ENCODE results near the gene DYNC1H1. TPM values are rescaled to one million over a fixed set of nuclear protein-coding genes. Genes with fewer than 3 reads are reported as not detected.

Gene DYNC1H1
- polyA plus RNA-seq, 1 donor from 2014 or later: 298 TPM

DNA sequence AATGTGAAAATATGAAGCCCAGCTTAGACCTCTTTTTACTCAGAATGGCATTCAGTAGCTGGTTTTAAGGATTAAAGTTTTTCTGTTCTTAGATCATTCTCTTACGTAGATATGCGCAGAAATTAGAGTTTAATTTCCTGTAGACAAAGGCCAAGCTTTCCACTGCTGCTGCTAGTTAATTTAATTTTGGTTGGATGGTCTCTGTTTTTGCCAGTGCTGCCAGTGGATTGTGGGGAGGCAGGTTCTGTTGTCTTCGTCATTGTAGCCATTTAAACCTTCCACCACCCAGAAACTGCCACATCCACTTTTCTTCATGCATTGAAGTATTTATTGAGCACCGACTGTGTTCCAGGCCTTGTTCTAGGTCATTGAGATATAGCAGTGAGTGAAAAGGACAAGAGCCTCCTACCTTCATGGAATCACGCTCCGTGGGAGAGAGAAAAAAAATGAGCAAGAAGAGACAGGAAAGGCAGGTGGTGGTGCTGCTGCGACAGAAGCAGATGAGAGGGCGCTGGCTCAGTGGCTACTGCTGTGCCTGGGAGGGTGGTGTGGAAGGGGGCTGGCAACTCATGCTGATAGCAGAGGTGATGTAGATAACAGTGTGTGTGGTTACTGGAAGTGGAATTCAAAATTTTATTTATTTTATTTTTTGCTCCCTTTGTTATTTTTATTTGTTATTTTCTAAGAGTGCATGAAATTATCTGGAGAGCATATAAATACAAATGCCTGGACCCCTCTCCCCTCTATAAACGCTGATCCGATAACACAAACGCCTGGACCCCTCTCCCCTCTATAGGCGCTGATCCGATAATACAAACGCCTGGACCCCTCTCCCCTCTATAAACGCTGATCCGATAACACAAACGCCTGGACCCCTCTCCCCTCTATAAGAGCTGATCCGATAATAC lies 33.3 kb downstream of the DYNC1H1 start:
- TF ChIP-seq EP300 (conservative IDR thresholded peaks at IDR 0.05; ENCODE audit: poor library complexity, severe bottlenecking) (no peak), SMC3 (conservative IDR thresholded peaks at IDR 0.05; ENCODE audit: poor library complexity) (no peak), MXI1 (conservative IDR thresholded peaks at IDR 0.05; ENCODE audit: poor library complexity, severe bottlenecking) (no peak), EZH2 (IDR thresholded peaks at IDR 0.05; ENCODE audit: borderline replicate concordance, insufficient read depth, low read length, poor library complexity, severe bottlenecking) (no peak), POLR2AphosphoS5 (IDR thresholded peaks at IDR 0.05) (no peak), RAD21 (conservative IDR thresholded peaks at IDR 0.05) (no peak), TAF1 (IDR thresholded peaks at IDR 0.05; ENCODE audit: low read depth) (no peak)
- TF ChIP-seq, protein P1, sequence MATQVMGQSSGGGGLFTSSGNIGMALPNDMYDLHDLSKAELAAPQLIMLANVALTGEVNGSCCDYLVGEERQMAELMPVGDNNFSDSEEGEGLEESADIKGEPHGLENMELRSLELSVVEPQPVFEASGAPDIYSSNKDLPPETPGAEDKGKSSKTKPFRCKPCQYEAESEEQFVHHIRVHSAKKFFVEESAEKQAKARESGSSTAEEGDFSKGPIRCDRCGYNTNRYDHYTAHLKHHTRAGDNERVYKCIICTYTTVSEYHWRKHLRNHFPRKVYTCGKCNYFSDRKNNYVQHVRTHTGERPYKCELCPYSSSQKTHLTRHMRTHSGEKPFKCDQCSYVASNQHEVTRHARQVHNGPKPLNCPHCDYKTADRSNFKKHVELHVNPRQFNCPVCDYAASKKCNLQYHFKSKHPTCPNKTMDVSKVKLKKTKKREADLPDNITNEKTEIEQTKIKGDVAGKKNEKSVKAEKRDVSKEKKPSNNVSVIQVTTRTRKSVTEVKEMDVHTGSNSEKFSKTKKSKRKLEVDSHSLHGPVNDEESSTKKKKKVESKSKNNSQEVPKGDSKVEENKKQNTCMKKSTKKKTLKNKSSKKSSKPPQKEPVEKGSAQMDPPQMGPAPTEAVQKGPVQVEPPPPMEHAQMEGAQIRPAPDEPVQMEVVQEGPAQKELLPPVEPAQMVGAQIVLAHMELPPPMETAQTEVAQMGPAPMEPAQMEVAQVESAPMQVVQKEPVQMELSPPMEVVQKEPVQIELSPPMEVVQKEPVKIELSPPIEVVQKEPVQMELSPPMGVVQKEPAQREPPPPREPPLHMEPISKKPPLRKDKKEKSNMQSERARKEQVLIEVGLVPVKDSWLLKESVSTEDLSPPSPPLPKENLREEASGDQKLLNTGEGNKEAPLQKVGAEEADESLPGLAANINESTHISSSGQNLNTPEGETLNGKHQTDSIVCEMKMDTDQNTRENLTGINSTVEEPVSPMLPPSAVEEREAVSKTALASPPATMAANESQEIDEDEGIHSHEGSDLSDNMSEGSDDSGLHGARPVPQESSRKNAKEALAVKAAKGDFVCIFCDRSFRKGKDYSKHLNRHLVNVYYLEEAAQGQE (IDR thresholded peaks at IDR 0.05; ENCODE audit: borderline replicate concordance): no peak
- TF ChIP-seq, protein P2, sequence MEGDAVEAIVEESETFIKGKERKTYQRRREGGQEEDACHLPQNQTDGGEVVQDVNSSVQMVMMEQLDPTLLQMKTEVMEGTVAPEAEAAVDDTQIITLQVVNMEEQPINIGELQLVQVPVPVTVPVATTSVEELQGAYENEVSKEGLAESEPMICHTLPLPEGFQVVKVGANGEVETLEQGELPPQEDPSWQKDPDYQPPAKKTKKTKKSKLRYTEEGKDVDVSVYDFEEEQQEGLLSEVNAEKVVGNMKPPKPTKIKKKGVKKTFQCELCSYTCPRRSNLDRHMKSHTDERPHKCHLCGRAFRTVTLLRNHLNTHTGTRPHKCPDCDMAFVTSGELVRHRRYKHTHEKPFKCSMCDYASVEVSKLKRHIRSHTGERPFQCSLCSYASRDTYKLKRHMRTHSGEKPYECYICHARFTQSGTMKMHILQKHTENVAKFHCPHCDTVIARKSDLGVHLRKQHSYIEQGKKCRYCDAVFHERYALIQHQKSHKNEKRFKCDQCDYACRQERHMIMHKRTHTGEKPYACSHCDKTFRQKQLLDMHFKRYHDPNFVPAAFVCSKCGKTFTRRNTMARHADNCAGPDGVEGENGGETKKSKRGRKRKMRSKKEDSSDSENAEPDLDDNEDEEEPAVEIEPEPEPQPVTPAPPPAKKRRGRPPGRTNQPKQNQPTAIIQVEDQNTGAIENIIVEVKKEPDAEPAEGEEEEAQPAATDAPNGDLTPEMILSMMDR (IDR thresholded peaks at IDR 0.05; ENCODE audit: poor library complexity, severe bottlenecking): no peak
- peaks cover 11% of the 10 kb centered on the region for H3K36me3 ChIP-seq (ENCODE audit: insufficient read depth, low read length)
- H4K20me1 ChIP-seq (ENCODE audit: insufficient read depth): no peaks in the 10 kb centered on the region

DNA sequence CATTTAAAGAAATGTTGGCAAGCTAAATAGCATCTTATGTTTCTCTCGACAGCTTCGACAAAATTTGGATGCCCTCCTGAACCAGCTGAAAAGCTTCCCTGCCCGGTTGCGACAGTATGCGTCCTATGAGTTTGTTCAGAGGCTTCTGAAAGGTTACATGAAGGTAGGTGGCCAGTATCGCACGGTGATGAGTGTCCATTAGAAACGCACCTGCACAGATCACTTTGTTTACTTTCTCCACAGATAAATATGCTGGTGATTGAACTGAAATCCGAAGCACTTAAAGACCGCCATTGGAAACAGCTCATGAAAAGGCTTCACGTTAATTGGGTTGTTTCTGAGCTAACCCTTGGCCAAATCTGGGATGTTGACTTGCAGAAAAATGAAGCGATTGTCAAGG lies 36.5 kb downstream of the DYNC1H1 start:
- Histone ChIP-seq H3K9ac (ENCODE audit: low read length) (no peak overlapping the region), H3K4me2 (ENCODE audit: low read length) (no peak overlapping the region), H3K27me3 (ENCODE audit: insufficient read depth, low read depth, low read length) (no peaks in the 10 kb centered on the region), H3K36me3 (ENCODE audit: insufficient read depth, low read length) (peaks cover 11% of the 10 kb centered on the region), H3K4me3 (ENCODE audit: low read length) (no peak overlapping the region), H3F3A (ENCODE audit: insufficient read depth, low read length, poor library complexity, severe bottlenecking) (no peaks in the 10 kb centered on the region), H3K79me2 (replicated peaks; ENCODE audit: insufficient read depth, low read length) (no peaks in the 10 kb centered on the region), H3K27ac (ENCODE audit: low read length) (no peak overlapping the region), H3K9me3 (ENCODE audit: low read length) (no peaks in the 10 kb centered on the region), H3K9me2 (ENCODE audit: insufficient read depth, low read length) (no peaks in the 10 kb centered on the region), H2AFZ (ENCODE audit: low read depth, low read length) (no peak overlapping the region), H4K20me1 (ENCODE audit: insufficient read depth) (no peaks in the 10 kb centered on the region)
- TF ChIP-seq EP300 (conservative IDR thresholded peaks at IDR 0.05; ENCODE audit: poor library complexity, severe bottlenecking) (no peak), MXI1 (conservative IDR thresholded peaks at IDR 0.05; ENCODE audit: poor library complexity, severe bottlenecking) (no peak), POLR2AphosphoS5 (IDR thresholded peaks at IDR 0.05) (no peak), SMC3 (conservative IDR thresholded peaks at IDR 0.05; ENCODE audit: poor library complexity) (no peak), EZH2 (IDR thresholded peaks at IDR 0.05; ENCODE audit: borderline replicate concordance, insufficient read depth, low read length, poor library complexity, severe bottlenecking) (no peak), RAD21 (conservative IDR thresholded peaks at IDR 0.05) (no peak), TAF1 (IDR thresholded peaks at IDR 0.05; ENCODE audit: low read depth) (no peak)
- TF ChIP-seq, protein P1 (IDR thresholded peaks at IDR 0.05; ENCODE audit: borderline replicate concordance): no peak
- TF ChIP-seq, protein P2 (IDR thresholded peaks at IDR 0.05; ENCODE audit: poor library complexity, severe bottlenecking): no peak

More for the DNA sequence above, 33.3 kb downstream of the DYNC1H1 start:
- Histone ChIP-seq H3K79me2 (replicated peaks; ENCODE audit: insufficient read depth, low read length) (no peaks in the 10 kb centered on the region), H3K4me3 (ENCODE audit: low read length) (no peak overlapping the region), H3K9me2 (ENCODE audit: insufficient read depth, low read length) (no peaks in the 10 kb centered on the region), H3K27ac (ENCODE audit: low read length) (no peak overlapping the region), H3K9me3 (ENCODE audit: low read length) (no peaks in the 10 kb centered on the region), H3K27me3 (ENCODE audit: insufficient read depth, low read depth, low read length) (no peaks in the 10 kb centered on the region), H3K4me2 (ENCODE audit: low read length) (no peak overlapping the region), H3F3A (ENCODE audit: insufficient read depth, low read length, poor library complexity, severe bottlenecking) (no peaks in the 10 kb centered on the region), H3K9ac (ENCODE audit: low read length) (no peak overlapping the region), H2AFZ (ENCODE audit: low read depth, low read length) (no peak overlapping the region)
